Transverse colon (tissue), 4 donors: Measurements from ENCODE around the gene ELAPOR1. TPM values are rescaled to one million over a fixed set of nuclear protein-coding genes. Genes with fewer than 3 reads are reported as not detected.
A peak's percentile ranks its signal among the peaks of the same experiment; 100 is the strongest.

Source experiments
- DNase-seq: peaks from one replicate; pipeline ENCODE4 v3.0.0-alpha.2; 2019
- H3K27ac ChIP-seq, 4 donors: fragments of 200-600 bp; sonication (generic); 2 replicates each; pipeline ENCODE4 v1.5.1; 2016 to 2018; ENCODE audit warnings: inconsistent platforms in 4 of 4
- H3K27me3 ChIP-seq: fragments of 200-600 bp; sonication (generic); 2 replicates; pipeline ENCODE4 v1.5.1; 2017; ENCODE audit warnings: inconsistent platforms
- H3K36me3 ChIP-seq, 4 donors: fragments of 200-600 bp; sonication (generic); 2 replicates each; pipeline ENCODE4 v1.5.1; 2017 to 2019; ENCODE audit warnings: inconsistent platforms in 4 of 4
- H3K4me1 ChIP-seq, 4 donors: fragments of 200-600 bp; sonication (generic); 2 replicates each; pipeline ENCODE4 v1.5.1; 2017 to 2020; ENCODE audit warnings: inconsistent platforms in 4 of 4
- H3K4me3 ChIP-seq, 4 donors: fragments of 200-600 bp; sonication (generic); 1 replicate in 1 of 4; 2 replicates in 3 of 4; pipeline versions ENCODE4 v1.5.1 to v1.6.1; 2017 to 2019; ENCODE audit warnings: inconsistent platforms in 4 of 4
- H3K9me3 ChIP-seq, 2 donors: fragments of 200-600 bp; sonication (generic); 2 replicates each; pipeline ENCODE4 v1.5.1; 2017 to 2019; ENCODE audit warnings: inconsistent platforms in 2 of 2
- EP300 ChIP-seq: sonication (generic); formaldehyde crosslinking; IDR thresholded peaks from one replicate; pipeline ENCODE4 v1.6.1; 2017; ENCODE audit warnings: antibody characterized with exemption, low read depth
- POLR2A ChIP-seq: fragments of 450-650 bp; IDR thresholded peaks from one replicate; pipeline ENCODE4 v1.6.1; 2016; ENCODE audit warnings: antibody characterized with exemption, mild to moderate bottlenecking, moderate library complexity
- POLR2AphosphoS5 ChIP-seq, 3 donors: sonication (generic); formaldehyde crosslinking; IDR thresholded peaks; one replicate each; pipeline ENCODE4 v1.6.1; 2016; ENCODE audit warnings: antibody characterized with exemption in 3 of 3
- WGBS, 2 donors: methylation state at CpG; one replicate each; pipeline ENCODE4 v1.1.5; 2018; ENCODE audit warnings: low coverage in 1 of 2; 5-methylcytosine and 5-hydroxymethylcytosine counted together
- in situ Hi-C, 4 donors: fragments of 200-750 bp; cut with MboI; loops; one replicate each; pipeline versions ENCODE4 v1.15.0 to v1.15.1; 2017; ENCODE audit warnings: low sequenced_read_pairs in 3 of 4, low pct_ligation_motif_present in 1 of 4, low pct_unique_long_range_greater_than_20kb in 1 of 4
- intact Hi-C: fragments of 100-400 bp; cut with DNase I; formaldehyde crosslinking; loops from one replicate; pipeline ENCODE4 v1.15.1; 2023; ENCODE audit warnings: low total_unique reads
- total RNA-seq, 4 donors: library from RNA; depleted of rRNA; stranded (reverse); fragments of >200 nt; gene quantifications; one replicate each; pipeline ENCODE4 v1.1.0, GENCODE V29; 2016
- TF ChIP-seq, protein P1 (sequence below), 5 experiments: fragments of 200-600 bp in 3 of 5; fragments of 450-650 bp in 2 of 5; sonication (generic) in 3 of 5; IDR thresholded peaks; 1 replicate in 2 of 5; 2 replicates in 3 of 5; pipeline ENCODE4 v1.5.1; 2016 to 2017; ENCODE audit warnings: antibody characterized with exemption in 5 of 5, inconsistent platforms in 3 of 5, mild to moderate bottlenecking in 2 of 5, moderate library complexity in 1 of 5

ELAPOR1 gene
- 10 to 100 TPM; 19.5 to 72.2 (median 38.4) TPM for total RNA-seq

DNA sequence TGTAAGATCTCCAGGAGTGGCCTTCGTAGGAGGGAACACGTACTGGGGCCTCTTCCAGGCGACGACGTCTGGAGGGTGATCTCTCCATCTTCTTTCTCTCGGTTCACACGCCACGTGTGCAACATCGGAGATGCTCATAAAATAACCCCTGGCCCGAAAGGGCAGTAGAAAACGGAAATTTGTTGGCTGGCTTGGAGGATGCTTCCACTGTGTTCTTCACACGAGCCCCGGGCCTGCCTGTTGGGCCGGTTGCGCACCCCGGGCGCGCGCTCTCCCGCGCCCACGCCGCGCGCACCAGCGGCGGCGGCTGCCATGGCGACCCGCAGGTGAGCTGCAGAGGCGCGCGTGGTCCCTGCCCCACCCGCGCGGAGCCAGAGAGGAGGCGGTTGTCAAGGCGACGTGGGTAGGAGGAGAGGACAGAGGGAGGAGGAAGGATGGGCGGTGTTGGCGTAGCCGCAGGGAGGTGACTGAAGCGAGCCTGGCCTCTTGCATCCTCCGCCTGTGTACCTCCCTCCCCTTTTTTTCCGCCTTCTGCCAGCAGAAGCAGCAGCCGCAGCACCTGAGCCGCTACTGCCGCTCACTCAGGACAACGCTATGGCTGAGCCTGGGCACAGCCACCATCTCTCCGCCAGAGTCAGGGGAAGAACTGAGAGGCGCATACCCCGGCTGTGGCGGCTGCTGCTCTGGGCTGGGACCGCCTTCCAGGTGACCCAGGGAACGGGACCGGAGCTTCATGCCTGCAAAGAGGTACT is at the start of gene ELAPOR1:
ELAPOR1 (plus strand) TSS at position 526 of the 752 bp plus-strand sequence; CDS start at position 595, 69 bp downstream.
- intact Hi-C loops (loop anchor here (10.0 kb wide), 1 partner anchor 149 kb away; the partner anchor contains the start of gene CLCC1), in situ Hi-C loops (no loop called here)
- peak within 1 kb of the TSS; percentile 26 to 73 (median 44) for H3K27ac ChIP-seq
- WGBS, 2 donors = 5% methylated on average over 38 of the region's 56 CpGs; no CpG with 5 or more reads in 1 of the 2 donors
- H3K9me3 ChIP-seq = no peaks in the 10 kb centered on the region
- H3K36me3 ChIP-seq = no peaks in the 10 kb centered on the region
- peaks cover 23% of the 10 kb centered on the region for H3K27me3 ChIP-seq
- TF ChIP-seq EP300 (no peak), POLR2A (peak; percentile 27), POLR2AphosphoS5 (IDR thresholded peaks at IDR 0.05) (peak in 2 of 3 donors; percentile 41 to 62)
- TF ChIP-seq, protein P1, sequence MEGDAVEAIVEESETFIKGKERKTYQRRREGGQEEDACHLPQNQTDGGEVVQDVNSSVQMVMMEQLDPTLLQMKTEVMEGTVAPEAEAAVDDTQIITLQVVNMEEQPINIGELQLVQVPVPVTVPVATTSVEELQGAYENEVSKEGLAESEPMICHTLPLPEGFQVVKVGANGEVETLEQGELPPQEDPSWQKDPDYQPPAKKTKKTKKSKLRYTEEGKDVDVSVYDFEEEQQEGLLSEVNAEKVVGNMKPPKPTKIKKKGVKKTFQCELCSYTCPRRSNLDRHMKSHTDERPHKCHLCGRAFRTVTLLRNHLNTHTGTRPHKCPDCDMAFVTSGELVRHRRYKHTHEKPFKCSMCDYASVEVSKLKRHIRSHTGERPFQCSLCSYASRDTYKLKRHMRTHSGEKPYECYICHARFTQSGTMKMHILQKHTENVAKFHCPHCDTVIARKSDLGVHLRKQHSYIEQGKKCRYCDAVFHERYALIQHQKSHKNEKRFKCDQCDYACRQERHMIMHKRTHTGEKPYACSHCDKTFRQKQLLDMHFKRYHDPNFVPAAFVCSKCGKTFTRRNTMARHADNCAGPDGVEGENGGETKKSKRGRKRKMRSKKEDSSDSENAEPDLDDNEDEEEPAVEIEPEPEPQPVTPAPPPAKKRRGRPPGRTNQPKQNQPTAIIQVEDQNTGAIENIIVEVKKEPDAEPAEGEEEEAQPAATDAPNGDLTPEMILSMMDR (IDR thresholded peaks at IDR 0.05) = no peak
- peaks cover 8 to 33% (median 20%) of the 10 kb centered on the region in 4 donors for H3K4me1 ChIP-seq
- DNase-seq = peak; percentile 78
- H3K4me3 ChIP-seq = peak within 1 kb of the TSS in 3 of 4 donors; percentile 30 to 51 (median 40)

- H3K27ac ChIP-seq = no peak overlapping the region
- peaks cover 0 to 21% (median 10%) of the 10 kb centered on the region in 4 donors for H3K36me3 ChIP-seq
- intact Hi-C loops = no loop called here
- 97 to 100% methylated on average over 2 to 3 of the region's 3 CpGs for WGBS, 2 donors
- no peak for DNase-seq
- no peaks in the 10 kb centered on the region for H3K27me3 ChIP-seq
- H3K9me3 ChIP-seq = no peaks in the 10 kb centered on the region
- in situ Hi-C loops = loop anchor here in 1 of 4 donors (25.0 kb wide), 1 partner anchor 853 kb away; the partner anchor contains the start of gene SLC25A24
- peaks cover 0 to 5% (median 2%) of the 10 kb centered on the region in 4 donors for H3K4me1 ChIP-seq
- no peak overlapping the region for H3K4me3 ChIP-seq
- no peak for TF ChIP-seq POLR2A
- no peak for TF ChIP-seq POLR2AphosphoS5 (IDR thresholded peaks at IDR 0.05)
- TF ChIP-seq EP300 = no peak
- TF ChIP-seq, protein P1 (IDR thresholded peaks at IDR 0.05) = no peak
These were observed 48.8 kb upstream of the ELAPOR1 start for GRCh38 chr1:109065137-109065536.

DNA sequence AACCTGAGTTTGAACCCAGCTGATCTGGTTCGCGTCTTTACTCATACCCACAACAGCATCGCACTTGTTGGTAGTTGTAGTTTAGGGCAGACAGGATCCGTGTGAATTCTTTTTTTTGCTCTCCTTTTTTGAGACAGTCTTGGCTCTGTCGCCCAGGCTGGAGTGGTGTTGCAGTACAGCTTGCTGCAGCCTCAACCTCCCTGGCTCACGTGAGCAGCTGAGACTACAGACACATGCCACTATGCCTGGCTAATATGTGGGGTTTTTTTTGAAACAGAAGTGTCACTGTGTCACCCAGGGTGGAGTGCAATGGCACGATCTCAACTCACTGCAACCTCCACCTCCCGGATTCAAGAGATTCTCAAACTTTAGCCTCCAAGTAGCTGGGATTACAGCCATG is 46.0 kb upstream of the ELAPOR1 start:
- no peaks in the 10 kb centered on the region for H3K4me1 ChIP-seq
- no peak for TF ChIP-seq POLR2AphosphoS5 (IDR thresholded peaks at IDR 0.05)
- TF ChIP-seq, protein P1 (IDR thresholded peaks at IDR 0.05) = no peak
- TF ChIP-seq POLR2A = no peak
- no peak for TF ChIP-seq EP300
- 92 to 95% methylated on average over 5 to 8 of the region's 8 CpGs for WGBS, 2 donors
- H3K9me3 ChIP-seq = no peaks in the 10 kb centered on the region
- no peaks in the 10 kb centered on the region for H3K27me3 ChIP-seq
- in situ Hi-C loops (loop anchor here in 1 of 4 donors (25.0 kb wide), 1 partner anchor 856 kb away; the partner anchor contains the start of gene SLC25A24), intact Hi-C loops (no loop called here)
- H3K27ac ChIP-seq = no peak overlapping the region
- no peak overlapping the region for H3K4me3 ChIP-seq
- peaks cover 0 to 21% (median 10%) of the 10 kb centered on the region in 4 donors for H3K36me3 ChIP-seq
- no peak for DNase-seq

DNA sequence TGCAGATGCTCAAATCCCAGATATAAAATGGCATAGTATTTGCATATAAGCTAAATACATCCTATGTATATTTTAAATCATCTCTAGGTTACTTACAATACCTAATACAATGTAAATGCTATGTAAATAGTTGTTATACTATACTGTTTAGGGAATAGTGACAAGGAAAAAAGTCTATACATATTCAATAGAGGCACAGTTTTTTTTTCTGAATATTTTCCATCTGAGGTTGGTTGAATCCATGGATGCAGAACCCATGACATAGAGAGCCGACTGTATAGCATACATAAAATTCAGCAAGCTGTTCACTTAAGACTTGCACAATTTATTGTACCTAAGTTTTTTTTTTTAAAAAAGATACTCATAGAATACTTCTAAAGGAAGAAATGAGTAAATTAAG is 44.6 kb upstream of the ELAPOR1 start:
- WGBS, 2 donors = 81 to 92% methylated on average over 1 of the region's 1 CpG
- TF ChIP-seq POLR2A = no peak
- TF ChIP-seq POLR2AphosphoS5 (IDR thresholded peaks at IDR 0.05) = no peak
- TF ChIP-seq EP300 = no peak
- TF ChIP-seq, protein P1 (IDR thresholded peaks at IDR 0.05) = no peak
- H3K27me3 ChIP-seq = no peaks in the 10 kb centered on the region
- peaks cover 0 to under 1% (median 0%) of the 10 kb centered on the region in 4 donors for H3K4me1 ChIP-seq
- H3K27ac ChIP-seq = no peak overlapping the region
- in situ Hi-C loops = loop anchor here in 1 of 4 donors (25.0 kb wide), 1 partner anchor 857 kb away; the partner anchor contains the start of gene SLC25A24
- intact Hi-C loops = no loop called here
- no peak overlapping the region for H3K4me3 ChIP-seq
- H3K9me3 ChIP-seq = no peaks in the 10 kb centered on the region
- H3K36me3 ChIP-seq = peaks cover 0 to 15% (median 7%) of the 10 kb centered on the region in 4 donors
- no peak for DNase-seq
